GM19328 (cell line): ENCODE data around the gene SHH.

ENCODE experiments used
- ATAC-seq: cut with Tn5 transposase; IDR thresholded peaks from one replicate; pipeline ENCODE4 v1.9.1; 2021; ENCODE audit warnings: mild to moderate bottlenecking, moderate library complexity; ENCODE audit not compliant: unreplicated experiment

The SHH gene

GRCh38 chr7:155811895-155812761 is at the start of gene SHH:
Gene SHH, minus strand, starts transcription at chr7:155812463. Its CDS starts 341 bp downstream, at chr7:155812122.
- ATAC-seq = no peak

- no peak for ATAC-seq
Observed at GRCh38 chr7:155861480-155861868, 49.2 kb upstream of the SHH start.

GRCh38 chr7:155860840-155861479 is 48.7 kb upstream of the SHH start:
- ATAC-seq = no peak

GRCh38 chr7:155860461-155860839 is 48.2 kb upstream of the SHH start:
- no peak for ATAC-seq

- no peak for ATAC-seq
Observed at GRCh38 chr7:155858521-155859061, 46.3 kb upstream of the SHH start.

DNA sequence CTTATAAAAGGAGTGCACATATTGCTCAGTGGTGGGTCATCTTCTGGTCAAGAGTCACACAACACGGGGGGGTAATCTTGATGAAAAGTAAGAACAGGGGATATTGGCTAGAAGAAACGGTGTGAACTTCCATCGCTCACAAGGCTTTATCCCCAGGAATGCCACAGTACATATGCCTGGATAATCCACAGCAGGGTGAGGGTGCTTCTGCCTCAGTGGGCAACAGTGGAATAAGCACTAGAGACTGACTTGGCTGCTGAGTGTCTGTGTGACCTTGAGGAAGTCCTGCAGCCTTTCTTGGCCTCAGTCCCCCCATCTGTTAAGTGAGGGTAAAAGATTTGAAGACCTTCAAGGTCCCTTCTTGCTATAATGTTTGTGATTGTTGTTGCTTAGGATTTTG is 44.9 kb upstream of the SHH start:
- ATAC-seq = no peak

- no peak for ATAC-seq
Observed at GRCh38 chr7:155856656-155857055, 44.4 kb upstream of the SHH start.

DNA sequence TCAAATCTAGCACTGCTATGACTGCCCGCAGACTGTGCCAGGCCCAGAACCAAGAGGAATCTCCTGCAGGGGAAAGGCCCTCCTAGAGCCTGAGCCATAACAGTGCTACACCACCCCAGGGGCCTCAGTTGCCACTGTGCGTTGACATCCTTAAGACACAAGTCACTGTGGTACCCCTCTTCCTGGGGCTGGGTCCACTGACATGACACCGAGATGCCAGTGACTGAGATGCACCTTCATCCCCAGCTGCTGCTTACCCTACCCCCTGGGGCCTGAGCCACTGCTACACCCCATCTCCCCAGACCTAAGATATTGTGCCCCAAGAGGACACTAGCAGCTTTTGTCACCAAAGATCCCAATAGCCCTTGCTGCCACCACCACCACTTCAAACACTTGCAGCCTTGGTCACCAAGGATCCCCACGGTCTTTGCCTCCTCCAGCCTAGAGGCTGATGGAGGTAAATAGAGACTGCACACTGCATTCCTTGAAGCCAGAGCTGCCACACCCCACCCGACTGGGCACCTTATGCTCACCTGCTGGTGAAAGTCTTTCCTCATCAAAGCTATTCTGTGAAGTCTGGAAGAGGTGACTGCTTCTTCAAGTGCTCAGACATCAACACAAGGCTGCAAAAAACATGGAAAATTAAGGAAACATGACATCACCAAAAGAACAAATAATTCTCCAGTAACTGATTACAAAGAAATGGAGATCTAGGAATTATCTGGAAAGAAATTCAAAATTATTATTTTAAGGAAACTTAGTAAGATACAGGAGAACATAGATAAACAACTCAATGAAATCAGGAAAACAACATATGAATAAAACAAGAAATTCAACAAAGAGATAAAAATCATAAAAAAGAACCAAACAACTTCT is 40.4 kb upstream of the SHH start:
- no peak for ATAC-seq

- no peak for ATAC-seq
Observed at GRCh38 chr7:155851892-155852291, 39.6 kb upstream of the SHH start.

- ATAC-seq = no peak
Observed at GRCh38 chr7:155850766-155851678, 38.8 kb upstream of the SHH start.

DNA sequence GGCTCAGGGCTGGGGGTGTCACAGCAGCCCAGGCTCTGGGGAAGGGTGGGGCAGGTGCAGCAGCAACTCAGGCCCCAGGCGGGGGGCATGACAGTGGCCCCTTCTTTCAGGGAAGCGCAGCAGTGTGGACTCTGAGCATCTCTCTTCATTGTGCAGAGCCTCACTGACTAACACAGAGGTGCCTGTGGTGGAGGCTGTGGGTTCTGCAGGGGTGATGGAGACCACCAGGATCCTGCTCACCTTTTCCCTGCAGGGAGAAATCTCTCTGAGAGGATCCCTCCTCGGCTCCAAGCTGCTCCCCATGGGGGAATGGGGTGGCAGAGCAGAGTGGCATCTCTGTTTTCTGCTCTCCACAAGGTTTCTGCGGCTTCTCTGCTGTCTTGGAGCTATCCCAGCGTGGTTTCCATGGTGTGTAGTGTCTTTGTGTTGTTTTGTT is 37.8 kb upstream of the SHH start:
- no peak for ATAC-seq

DNA sequence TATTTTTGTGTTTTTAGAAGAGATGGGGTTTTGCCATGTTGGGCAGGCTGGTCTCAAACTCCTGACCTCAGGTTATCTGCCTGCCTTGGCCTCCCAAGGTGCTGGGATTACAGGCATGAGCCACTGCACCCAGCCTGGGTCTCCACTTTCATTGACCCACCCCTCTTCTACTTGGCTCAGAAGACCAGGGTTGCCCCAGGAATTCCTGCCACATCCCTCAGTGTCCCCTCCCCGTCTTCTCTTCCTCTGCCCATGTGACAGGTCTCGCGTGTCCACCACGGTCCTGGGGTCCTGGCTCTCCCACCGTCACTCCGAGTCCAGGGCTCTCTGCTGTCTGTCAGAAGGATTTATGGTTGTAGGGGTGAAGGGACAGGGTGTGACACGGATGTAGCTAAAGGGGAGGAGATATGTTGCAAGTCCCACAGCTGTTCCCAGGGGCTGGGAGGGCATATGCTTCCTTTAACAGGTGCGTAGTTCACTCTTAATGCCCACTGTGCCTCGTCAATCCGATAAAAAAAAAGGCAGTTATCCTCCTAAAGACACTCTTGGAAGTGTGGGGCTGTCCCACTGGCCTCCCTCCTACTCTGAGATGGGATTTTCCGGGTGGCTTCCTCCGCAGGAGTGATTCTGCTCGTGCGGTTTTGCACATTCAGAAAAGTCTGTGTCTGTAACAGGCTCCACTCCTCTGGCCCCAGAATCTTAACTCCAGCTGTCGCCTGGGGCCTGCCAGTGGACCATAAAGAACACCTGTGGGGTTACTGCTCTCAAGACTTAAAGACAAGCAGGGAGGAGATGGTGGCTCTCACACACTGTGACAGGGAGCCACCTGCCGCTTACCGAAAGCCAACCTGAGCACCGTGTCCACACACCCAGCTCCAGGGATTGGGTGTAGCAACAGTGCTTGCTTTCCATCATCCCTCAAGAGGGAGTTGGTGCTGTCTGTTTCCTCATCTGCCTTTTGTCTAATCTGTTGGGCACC is 36.7 kb upstream of the SHH start:
- ATAC-seq = no peak

DNA sequence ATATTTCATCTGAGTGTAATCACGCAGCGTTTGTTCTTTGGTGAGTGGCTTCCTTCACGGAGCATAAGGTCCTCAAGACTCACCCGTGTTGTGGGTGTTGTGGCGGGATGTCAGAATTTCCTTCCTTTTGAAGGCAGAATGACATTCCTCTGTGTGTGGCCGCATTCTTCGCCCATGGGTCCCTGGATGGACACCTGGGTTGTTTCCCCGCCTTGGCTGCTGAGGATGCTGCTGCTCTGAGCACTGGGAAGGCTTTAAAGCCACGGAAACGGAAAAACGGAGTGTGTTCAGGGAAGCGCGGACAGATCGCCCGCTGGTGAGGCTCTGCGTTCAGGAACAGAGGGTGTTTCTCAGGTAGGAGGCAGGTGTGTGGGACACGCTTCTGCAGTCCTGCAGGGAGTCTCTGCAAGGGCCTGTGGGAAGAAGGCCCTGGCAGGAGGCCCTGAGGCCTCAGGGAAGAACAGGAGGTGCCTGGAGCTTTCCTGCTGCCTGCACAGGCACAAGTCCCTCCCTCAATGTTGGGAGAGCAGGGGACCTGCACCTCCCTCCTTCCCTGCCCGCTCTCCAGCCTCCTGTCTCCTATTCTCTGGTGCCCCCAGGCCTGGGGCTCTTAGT is 35.7 kb upstream of the SHH start:
- no peak for ATAC-seq

DNA sequence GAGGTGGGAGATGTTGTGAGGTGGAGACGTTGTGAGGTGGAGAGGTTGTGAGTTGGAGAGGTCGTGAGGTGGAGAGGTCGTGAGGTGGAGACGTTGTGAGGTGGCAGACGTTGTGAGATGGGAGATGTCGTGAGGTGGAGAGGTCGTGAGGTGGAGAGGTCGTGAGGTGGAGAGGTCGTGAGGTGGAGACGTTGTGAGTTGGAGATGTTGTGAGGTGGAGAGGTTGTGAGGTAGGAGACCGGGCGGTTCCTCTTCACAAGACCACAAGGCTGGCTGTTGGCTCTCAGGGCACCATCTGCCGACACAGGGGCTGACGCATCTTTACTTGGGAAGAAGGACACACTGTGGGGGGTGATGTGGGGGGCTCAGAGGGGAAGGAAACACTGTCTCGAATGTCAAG is 34.7 kb upstream of the SHH start:
- ATAC-seq = no peak

GRCh38 chr7:155846156-155846555 is 33.9 kb upstream of the SHH start:
- ATAC-seq = no peak

DNA sequence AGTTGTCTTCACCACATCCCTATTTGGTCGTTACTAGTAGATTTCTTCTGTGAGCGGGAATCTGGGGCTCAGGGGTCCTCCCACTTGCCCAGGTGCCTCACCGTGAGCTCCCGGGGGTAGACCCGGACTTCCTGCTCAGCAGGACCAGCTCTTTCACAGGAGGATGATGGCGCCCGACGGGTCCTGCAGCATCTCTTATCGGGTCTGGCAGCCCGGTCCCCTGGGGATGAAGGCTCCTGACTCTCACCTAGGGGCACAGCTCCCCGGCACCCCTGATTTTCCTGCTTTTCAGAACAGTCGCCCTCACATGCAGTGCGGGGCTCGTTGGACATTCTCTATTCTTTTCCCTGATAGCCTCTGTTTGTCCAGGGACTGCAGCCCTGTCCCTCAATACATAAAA is 33.0 kb upstream of the SHH start:
- ATAC-seq = no peak

DNA sequence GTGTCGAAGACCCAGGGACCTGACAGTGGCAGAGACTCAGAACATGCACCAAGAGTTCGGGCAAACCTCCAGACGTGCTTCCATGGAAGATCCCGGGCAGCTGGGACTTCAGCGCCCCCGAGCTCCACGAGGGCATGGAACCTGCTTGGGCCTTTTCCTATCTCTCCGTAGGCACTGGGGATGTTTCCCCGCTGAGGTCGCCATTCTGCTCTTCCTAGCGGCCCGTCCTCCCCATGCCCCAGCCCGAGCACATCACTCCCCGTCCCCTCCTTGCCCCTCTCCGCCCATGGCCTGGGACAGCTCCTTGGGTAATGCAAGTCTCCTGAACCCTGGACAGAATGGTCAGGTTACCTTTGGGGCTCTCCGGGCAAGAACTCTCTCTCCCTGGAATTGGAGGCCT is 32.3 kb upstream of the SHH start:
- ATAC-seq = no peak

- ATAC-seq = no peak
Observed at GRCh38 chr7:155844019-155844453, 31.8 kb upstream of the SHH start.
